GM18520 (cell line): ENCODE results near the gene ACSS1.
A peak's percentile ranks its signal among the peaks of the same experiment; 100 is the strongest.

Experiments used
- ATAC-seq: cut with Tn5 transposase; IDR thresholded peaks from one replicate; pipeline ENCODE4 v1.9.1; 2021; ENCODE audit not compliant: unreplicated experiment

ACSS1 gene

DNA sequence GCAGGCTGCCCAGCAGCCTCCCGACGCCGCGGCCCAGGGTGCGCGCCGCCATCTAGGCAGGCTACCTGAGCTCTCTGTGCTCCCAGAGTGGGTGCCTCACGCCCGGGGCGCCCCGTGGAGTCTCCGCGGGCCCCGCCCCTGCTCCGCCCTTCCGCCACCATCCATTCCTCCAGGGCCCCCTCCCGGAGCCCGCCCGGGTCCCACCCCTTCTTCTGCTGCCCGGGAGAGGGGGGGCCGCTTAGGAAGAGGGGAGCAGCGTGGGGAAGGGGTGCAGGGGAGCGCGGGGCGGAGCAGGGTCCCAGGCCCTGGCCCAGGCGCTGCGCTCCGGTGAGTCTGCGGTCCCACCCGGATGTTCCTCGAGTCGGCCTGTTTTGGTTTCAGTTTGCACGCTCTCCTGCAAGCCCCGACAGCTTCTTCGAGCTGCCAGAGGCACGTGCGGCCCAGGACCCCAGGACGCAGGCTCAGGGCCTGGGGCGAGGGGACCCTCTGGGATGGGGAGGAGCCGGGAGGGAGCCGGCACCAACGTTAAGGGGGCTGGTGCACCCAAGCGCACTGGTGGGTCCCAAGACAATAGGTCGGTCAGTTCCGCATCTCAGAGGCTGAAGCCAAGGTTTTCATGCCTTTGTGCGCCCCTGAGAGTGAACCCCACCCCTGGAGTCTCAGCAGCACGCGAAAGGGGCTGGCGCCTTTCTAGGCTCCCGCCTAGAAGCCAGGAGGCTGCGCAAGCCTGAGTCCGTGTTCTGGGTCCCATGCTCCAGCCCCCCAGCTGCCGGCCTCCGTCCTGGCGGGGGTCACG, at the start of gene ACSS1:
TSS of gene ACSS1 (minus strand) at position 89 of the 796 bp plus-strand sequence. CDS start at position 52, 37 bp downstream.
- ATAC-seq = peak; percentile 32

DNA sequence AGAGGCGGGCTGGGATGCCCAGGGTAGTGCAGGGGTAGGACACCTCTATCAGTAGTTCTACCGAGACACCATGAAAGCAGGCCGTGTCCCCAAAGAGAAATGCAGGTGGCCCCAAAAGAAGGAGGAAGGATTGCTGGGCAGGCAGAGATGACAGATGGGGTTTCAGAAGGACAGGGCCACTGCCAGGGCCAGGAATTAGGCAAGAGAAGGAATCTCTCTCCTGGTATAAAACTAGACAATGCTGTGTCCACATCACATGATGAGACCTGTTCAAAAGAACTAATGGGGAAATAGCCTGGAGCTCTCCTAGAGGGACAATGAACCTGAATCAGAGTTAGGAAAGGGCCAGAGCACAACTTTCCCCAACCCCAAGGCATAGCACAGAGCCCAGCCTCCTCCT, 45.6 kb upstream of the ACSS1 start:
- no peak for ATAC-seq

DNA sequence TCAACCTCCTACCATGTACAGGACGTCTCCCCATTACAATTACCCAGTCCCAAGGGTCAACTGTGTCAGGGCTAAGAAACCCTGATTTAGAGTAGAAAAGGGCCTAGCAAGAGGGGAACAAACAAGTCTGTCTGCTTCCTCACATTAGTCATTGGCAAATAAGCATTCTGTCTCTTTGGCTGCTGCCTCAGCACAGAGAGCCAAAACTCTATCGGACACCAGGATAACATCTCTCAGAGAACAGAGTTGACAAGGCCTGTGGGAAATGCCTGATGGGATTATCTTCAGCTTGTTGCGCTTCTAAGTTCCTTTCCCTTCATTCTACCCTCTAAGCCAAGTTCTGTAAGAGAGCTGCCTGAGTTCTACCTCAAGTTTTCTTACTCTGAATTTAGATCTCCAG, 43.0 kb upstream of the ACSS1 start:
- no peak for ATAC-seq

DNA sequence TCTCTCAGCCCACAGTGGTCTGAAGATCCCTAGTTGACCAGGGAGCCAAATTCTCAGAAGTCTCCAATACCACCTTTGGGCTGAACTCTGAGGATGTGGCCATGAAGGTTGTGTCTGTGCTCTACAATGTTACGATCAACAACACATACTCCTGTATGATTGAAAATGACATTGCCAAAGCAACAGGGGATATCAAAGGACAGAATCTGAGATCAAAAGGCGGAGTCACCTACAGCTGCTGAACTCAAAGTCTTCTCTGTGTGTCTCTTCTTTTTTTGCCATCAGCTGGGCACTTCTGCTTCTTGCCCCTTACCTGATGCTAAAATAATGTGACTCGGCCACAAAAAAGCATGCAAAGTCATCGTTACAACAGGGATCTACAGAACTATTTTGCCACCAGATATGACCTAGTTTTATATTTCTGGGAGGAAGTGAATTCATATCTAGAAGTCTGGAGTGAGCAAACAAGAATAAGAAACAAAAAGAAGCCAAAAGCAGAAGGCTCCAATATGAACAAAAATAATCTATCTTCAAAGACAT, 41.7 kb upstream of the ACSS1 start:
- ATAC-seq = no peak

DNA sequence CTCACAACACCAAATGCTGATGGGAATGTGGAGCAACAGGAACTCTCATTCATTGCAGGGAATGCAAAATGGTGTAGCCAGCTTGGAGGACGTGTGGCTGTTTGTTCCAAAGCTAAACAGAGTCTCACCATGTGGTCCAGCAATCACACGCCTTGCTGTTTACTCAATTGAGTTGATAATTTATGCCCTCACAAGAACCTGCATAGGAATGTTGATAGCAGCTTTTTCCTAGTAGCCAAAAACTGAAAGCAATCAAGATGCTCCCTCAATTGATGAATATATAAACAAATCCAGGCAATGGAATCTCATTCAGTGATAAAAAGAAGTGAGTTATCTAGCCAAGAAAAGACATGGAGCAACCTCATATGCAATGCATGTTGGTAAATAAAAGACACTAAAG, 39.6 kb upstream of the ACSS1 start:
- no peak for ATAC-seq

DNA sequence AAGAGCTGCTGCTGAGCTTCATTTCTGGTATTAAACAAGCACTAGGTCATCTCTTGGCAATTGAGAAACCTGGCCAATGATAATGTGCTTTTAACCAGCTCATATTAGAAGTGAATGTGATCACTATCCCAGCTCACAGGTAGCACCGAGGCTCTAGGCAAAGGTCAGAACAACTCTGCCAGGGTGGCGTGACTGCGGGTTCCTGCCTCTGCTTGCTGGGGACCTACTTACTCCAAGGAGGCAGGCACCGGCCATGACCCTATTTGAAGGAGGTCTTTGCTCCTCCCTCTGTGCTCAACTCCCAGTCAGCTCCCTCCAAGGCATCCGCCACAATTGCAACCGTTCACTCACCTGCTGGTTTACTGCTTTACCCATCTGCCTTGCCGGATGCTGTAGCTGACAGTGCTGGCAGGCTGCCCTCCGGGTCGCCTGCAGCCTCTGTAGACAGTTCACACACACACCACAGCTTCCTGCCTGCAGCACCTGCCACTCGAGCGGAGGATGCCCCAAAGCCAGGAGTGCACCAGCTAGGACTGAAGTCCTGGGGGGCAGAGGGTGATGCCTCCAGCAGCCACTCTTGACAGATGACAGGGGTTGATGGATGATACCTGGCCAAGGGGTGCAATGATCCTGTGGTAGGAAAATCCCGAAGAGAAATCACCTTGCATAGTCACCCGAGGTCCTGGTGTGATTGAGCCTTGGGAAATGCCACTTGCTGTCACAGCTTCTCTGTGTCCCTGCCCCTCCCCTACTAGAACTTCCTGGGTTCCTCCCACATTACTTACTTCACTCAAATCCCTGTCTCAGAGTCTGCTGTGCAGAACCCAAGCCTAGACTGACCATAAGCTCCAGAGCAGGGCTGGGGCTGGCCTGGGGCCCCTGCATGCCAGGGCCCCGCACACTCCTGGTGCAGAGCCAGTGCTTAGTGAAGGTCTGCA, 32.8 kb upstream of the ACSS1 start:
- ATAC-seq = peak; percentile 88

DNA sequence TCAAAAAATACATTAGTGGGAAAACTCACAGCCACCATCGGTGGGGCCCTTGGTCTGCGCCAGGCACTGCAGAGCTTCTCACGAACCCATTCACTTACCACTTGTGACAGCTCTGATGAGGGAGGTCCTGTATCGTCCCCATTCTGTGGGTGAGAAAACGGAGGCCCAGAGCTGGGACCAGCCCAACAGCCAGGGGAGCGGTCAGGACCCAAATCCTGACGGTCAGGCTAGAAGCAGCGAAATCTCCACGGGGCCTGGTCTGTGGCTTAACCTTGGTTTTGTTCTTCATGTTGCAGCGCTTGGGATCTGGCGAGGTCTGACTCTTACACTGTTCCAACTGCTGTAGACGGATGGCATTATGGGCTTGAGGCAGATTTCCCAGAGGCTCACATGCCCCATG, 31.7 kb upstream of the ACSS1 start:
- ATAC-seq = no peak

DNA sequence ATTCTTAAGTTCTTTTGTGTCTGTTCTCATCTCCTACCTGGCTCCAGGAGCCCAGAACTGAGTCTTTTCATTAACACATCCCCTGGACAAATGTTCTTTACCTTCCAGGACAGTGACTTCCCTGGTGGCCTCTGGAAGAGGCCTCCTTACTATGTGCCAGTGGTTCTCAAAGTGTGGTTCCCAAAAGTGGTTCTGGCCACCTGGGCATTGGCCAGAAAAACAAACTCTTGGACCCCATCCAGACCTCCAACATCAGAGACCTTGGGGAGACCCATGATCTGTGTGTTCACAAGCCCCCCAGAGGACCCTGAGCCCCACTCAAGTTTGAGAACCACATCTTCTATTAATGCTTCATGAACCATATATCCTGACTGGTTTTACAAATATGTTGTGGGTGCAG, 31.2 kb upstream of the ACSS1 start:
- ATAC-seq = no peak

DNA sequence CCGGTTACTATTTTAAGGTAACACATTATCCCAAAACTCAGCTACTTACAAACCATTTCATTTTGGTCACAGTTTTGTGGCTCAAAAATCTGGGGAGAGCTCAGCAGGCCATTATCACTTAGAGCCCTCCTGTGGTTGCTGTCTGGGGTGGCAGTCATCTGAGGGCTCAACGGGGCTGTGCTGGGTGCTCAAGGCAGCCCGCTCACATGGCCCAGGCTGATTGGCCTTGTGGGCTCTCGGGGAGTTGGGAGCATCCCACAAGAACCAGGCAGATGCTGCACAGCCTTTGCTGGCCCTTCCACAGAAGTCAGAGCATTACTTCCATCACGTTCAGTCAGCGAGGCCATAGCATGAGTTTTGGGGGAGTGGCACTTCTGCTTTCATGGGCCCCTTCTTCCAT, 30.3 kb upstream of the ACSS1 start:
- no peak for ATAC-seq

DNA sequence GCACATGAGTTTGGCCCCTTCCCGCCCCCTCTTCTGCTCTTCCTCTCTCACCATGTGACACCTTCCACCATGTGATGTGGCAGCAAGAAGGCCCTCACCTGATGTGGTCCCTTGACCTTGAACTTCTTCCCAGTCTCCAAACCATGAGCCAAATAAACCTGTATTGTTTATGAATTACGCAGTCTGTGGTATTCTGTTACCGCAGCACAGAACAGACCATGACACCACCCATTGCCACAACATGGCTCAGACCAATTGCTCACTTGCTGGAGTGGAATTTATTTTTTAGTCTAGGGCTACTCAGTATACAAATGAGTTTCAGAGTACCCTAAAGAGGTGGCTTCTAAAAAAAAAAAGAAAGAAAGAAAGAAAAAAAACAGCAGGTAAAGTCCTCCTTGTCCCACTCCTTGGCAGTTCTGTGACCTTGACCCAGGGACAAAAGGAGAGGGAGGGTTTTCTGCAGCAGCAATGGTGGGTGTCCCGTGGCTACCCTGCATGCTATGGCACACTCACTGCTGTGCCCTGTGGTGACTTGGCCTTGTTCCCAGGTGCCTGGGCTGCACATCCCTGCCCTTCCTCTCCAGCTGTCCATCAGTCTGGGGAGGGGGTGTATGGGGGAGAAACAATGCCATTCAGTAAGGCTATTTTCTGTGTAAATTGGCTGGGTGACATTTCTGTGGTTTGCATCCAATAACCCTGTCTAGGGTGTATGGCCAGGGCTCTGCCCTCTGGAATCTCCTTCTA, 29.4 kb upstream of the ACSS1 start:
- ATAC-seq = no peak

DNA sequence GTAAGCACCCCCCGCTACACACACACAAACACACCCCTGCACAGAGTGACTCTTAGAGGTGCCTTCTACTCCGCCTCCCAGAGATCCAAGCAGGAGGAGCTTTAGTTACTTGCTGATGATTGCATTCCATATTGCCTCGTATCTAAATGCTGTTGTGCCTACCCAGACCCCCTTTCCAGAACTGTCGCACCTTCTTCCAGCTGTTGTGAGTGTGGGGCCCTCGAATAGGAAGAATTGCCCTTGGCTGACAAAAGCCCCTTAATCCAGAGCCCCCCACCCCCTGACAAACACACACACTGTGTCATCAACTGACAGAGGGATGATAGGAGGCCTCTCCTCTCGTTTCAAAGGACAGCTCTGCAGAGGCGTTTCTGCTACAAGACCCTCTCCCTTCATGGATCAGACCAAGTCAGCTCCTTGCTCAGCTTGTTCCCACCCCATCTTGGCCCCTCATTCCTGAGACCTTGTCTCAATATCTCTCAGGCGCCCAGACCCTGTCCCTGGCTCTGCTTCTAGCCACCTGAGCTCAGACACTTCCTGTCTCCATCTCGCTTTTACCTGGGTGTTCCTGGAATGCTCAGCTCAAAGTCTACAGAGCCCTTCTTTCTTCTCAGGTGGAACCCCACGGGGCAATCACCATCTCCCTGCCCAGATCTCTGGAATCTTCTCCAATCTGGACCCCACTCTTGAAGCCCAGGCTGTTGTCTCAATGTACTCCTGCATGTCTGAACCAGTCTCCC, 28.0 kb upstream of the ACSS1 start:
- no peak for ATAC-seq

DNA sequence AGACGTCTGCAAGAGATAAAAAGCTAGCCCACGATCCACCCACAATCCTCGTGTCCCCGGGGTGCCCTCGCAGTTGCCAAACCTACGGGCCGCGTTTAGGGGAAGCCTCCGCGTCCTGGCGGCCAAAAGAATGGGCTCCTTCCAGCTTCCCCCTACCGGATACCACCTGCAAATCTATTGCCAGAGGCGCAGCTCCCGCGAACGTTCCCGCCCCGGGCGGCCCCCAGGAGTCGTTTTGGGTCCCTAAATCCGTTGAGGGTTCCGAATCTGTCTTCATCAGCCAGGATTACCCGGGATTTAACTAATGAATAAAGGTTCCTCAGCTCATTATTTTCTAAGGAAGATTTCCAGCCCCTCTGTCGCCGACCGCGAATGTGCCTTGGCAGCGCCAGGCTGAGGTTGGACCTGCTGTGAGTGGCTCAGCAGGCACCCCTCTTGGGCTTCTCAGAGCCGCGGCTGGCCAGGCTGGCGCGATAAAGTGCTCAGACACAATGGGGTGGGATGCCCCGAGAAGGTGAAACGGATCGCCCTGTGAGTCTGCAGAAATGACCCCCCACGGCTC, 26.8 kb upstream of the ACSS1 start:
- no peak for ATAC-seq

DNA sequence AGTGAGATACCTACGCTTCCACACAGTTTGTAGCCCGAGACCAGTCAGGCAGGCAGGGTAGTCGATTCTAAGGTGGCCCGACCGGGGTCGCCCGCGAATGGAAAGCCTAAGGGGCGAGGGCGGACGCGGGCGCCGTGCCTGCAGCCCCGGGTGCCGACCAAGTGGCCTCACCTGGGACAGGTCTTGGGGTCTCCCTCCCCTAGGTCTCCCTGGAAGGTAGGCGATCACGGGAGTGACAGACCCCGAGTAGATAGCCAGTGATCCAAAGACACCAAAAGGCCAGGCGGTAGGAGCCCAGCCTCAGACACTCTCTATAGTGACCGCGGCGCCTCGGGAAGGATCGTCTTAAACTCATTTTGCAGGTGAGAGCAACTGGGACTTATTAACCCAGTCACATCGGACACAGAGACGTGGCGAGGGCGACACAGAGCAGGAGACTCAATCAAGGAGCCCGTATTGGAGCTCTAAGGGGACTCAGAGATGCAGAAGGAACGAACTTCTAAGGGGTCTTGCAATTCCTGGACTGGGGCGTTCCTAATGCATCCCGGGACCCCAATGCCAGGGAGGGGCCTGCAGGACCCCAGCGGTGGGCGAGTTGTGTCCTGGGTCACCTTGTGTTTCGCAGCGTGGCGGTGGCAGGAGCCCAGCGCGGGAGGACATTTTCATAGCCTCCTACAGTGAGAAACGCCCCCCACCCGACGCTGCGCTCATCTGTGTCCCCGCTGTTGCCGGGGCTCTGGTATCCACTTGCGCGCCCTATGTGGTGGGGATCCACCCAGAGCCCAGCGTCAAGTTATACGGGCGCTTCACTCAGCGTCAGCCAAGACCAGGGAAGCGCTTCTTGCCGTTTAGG, 26.1 kb upstream of the ACSS1 start:
- ATAC-seq = no peak

DNA sequence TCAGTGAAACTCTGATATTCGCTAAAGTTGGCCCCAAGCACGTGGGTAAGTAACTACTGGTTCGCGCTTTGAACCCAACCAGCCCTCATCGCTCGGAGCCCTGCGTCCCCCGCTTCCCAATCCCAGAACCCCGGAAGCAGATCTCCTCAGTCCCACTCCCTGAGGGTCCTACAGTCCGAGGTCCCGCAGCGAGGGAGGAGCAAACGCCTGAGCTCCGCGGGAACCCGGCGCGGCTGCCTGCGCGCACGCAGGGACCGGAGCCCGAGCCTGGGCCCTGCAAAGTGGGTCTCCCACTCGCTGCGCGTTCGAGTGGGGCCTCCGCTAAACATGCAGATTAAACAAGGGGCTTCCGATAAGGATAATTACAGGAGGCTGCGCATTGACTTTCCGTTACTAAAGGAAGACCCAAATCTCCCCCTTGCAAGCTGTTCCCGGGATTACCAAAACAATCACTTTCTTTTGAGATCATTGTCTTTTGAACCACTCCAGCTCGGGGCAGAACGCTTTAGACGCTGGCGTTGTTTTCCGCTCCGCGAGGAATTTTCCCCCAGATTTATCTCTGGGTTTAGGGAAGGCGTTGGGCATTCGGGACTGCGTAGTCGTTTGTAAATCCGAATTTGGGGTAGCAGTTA, 25.3 kb upstream of the ACSS1 start:
- ATAC-seq = no peak

DNA sequence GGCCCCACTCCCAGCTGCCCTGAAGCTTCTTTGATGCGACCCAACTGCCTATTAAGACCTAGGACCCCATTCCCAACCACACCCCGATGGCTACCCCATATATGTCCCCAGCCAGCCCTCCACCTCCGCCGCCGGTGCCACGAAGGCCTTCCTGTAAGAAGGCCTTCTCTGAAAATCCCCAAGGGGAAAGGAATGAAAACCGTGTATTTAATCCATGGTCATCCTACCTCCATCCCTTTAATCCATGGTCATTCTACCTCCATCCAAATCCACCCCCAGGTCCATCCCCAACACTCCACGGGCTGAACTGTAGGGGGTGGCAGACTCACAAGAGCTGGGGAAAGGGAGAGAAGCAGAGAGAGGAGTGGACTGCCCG, 24.5 kb upstream of the ACSS1 start:
- ATAC-seq = no peak

DNA sequence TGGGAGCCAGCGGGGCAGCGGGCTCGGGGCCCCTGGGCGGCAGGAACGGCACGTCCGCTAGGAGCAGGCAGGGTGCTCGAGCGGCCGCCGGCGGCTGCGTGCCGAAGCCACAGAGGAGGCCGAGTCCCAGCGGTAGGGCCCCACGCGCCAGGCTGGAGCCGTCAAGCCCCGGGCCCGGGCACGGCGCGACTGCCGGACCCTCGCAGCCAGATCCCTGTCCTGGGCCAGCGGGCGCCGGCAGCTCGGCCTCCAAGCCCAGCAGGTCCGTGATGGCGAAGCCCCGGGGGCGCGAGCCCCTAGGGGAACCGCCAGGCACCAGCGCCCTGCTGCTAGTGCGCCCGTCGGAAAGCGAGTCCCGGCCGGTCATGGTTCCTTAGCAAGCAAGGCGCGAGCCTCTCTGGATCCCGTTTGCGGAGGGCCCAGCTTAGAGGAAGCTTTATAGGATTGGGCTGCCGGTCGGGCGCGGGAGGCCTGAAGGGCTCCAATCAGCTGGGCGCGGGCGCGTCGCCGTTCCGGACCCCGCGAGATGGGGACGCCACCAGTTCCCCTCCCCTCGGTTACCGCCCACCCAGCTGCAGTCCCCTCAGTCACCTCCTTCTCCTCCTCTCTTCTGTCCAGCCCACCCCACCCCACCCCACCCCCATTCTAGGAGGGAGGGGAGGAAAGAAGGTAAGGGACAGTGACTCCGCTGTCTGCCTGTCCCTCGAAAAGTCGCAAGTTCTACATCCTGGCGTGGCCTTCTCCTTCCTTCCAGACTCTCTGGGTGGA, 24.0 kb upstream of the ACSS1 start, which contains the start of gene VSX1:
TSS of gene VSX1 (minus strand) at position 412 of the 768 bp plus-strand sequence. CDS start at position 367, 45 bp downstream.
- ATAC-seq = no peak

DNA sequence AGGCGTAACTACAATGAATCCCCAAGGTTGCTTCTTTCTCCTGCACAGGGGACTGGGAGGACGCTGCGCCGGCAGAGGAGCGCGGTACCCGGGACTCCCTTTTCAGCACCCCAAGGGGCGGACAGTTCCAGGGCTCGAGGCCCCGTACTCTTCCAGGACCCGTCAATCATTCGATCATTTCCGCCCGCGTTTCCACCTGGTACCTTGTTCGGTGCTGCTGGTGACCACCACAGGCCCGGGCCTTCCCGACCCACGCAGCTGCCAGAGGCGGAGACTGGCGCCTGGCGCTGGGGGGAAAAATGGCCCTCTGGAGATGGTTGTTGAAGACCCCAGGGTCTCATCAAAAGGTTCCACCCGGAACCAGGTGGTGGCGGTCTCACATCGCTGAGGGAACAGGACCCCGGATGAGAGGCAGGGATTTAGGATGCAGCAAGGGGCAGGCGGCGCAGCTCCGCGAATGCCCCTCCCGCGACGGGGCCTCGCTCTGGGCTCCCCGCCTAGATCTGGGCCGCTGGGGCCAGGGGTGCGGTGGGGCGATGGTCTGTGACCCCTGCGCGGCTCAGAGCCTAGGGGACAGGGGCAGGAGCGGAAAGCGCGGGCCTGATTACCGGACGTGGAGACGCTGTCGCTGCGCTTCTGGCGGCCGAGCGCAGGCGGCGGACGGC, 23.3 kb upstream of the ACSS1 start:
- ATAC-seq = no peak
